A549 (cell line): ENCODE results near the gene SLC9A3.

Source experiments
- CHD2 ChIP-seq: fragments of 150-350 bp; IDR thresholded peaks from 2 replicates; pipeline ENCODE4 v1.6.1; 2014; ENCODE audit warnings: low read length; ENCODE audit not compliant: partially characterized antibody
- EP300 ChIP-seq, 2 experiments: fragments of >200 bp; sonication (Bioruptor Twin); formaldehyde crosslinking; IDR thresholded peaks; 2 replicates in 1 of 2; 3 replicates in 1 of 2; pipeline ENCODE4 v1.6.1; 2016 to 2017
- HDAC2 ChIP-seq: fragments of 200-600 bp; sonication (generic); IDR thresholded peaks from 2 replicates; pipeline ENCODE4 v1.6.1; 2016
- JUN ChIP-seq, 2 experiments: fragments of >200 bp; sonication (Bioruptor Twin); formaldehyde crosslinking; IDR thresholded peaks; 2 replicates in 1 of 2; 3 replicates in 1 of 2; pipeline ENCODE4 v1.6.1; 2016 to 2017
- NR3C1 ChIP-seq: fragments of >200 bp; sonication (Bioruptor Twin); formaldehyde crosslinking; IDR thresholded peaks from 3 replicates; pipeline ENCODE4 v1.6.1; 2017
- PHF8 ChIP-seq: fragments of 200-600 bp; sonication (generic); IDR thresholded peaks from 2 replicates; pipeline ENCODE4 v1.6.1; 2016; ENCODE audit warnings: low read depth, mild to moderate bottlenecking, antibody characterized with exemption, moderate library complexity, borderline replicate concordance
- POLR2A ChIP-seq: IDR thresholded peaks from 2 replicates; pipeline ENCODE4 v1.6.1; 2012; ENCODE audit warnings: mild to moderate bottlenecking, low read length
- RAD21 ChIP-seq, 2 experiments: fragments of >200 bp in 1 of 2; sonication (Bioruptor Twin) in 1 of 2; formaldehyde crosslinking in 1 of 2; IDR thresholded peaks in 1 of 2; conservative IDR thresholded peaks in 1 of 2; 2 replicates in 1 of 2; 3 replicates in 1 of 2; pipeline ENCODE4 v1.6.1; 2012 to 2018; ENCODE audit warnings: inconsistent platforms in 1 of 2
- TP53 ChIP-seq: fragments of 250-450 bp; sonication (Bioruptor Pico); IDR thresholded peaks from 2 replicates; pipeline ENCODE4 v1.5.0; 2021; ENCODE audit warnings: mild to moderate bottlenecking, moderate library complexity
- TF ChIP-seq, protein P1 (sequence below): fragments of 200-600 bp; sonication (generic); IDR thresholded peaks from 2 replicates; pipeline ENCODE4 v1.6.1; 2016; ENCODE audit warnings: antibody characterized with exemption, mild to moderate bottlenecking, moderate library complexity
- TF ChIP-seq, protein P2 (sequence below): fragments of >200 bp; sonication (Bioruptor Twin); formaldehyde crosslinking; IDR thresholded peaks from 3 replicates; pipeline ENCODE4 v1.5.1; 2016

DNA sequence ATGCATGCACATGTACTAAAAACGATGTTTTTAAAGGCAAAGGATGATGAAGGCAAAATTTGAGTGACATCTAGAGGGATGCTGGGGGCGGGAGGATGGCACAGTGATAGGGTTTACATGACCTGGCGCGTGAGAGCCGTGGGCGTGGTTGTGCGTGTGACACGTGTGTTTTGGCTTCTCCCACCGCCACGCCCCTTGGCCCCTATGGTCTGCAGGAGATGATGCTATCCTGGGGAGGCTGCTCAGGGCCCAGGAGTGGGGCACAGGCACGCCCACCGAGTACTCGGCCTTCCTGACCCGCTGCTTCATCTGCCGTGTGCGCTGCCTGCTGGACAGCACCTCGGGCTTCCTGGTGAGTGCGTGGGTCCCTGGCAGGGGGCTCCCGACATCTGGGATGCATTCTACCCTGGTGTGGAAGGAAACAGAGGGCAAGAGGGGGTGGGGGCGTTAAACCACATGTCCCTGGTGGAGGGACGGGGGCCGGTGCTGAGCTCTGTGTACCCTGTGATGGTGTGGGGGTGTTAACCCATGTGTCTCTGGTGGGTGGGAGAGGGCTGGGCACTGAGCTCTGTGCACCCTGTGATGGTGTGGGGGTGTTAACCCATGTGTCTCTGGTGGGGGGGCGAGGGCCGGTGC lies 100.5 kb downstream of the SLC9A3 start:
- TF ChIP-seq, protein P1, sequence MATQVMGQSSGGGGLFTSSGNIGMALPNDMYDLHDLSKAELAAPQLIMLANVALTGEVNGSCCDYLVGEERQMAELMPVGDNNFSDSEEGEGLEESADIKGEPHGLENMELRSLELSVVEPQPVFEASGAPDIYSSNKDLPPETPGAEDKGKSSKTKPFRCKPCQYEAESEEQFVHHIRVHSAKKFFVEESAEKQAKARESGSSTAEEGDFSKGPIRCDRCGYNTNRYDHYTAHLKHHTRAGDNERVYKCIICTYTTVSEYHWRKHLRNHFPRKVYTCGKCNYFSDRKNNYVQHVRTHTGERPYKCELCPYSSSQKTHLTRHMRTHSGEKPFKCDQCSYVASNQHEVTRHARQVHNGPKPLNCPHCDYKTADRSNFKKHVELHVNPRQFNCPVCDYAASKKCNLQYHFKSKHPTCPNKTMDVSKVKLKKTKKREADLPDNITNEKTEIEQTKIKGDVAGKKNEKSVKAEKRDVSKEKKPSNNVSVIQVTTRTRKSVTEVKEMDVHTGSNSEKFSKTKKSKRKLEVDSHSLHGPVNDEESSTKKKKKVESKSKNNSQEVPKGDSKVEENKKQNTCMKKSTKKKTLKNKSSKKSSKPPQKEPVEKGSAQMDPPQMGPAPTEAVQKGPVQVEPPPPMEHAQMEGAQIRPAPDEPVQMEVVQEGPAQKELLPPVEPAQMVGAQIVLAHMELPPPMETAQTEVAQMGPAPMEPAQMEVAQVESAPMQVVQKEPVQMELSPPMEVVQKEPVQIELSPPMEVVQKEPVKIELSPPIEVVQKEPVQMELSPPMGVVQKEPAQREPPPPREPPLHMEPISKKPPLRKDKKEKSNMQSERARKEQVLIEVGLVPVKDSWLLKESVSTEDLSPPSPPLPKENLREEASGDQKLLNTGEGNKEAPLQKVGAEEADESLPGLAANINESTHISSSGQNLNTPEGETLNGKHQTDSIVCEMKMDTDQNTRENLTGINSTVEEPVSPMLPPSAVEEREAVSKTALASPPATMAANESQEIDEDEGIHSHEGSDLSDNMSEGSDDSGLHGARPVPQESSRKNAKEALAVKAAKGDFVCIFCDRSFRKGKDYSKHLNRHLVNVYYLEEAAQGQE = no peak
- TF ChIP-seq, protein P2, sequence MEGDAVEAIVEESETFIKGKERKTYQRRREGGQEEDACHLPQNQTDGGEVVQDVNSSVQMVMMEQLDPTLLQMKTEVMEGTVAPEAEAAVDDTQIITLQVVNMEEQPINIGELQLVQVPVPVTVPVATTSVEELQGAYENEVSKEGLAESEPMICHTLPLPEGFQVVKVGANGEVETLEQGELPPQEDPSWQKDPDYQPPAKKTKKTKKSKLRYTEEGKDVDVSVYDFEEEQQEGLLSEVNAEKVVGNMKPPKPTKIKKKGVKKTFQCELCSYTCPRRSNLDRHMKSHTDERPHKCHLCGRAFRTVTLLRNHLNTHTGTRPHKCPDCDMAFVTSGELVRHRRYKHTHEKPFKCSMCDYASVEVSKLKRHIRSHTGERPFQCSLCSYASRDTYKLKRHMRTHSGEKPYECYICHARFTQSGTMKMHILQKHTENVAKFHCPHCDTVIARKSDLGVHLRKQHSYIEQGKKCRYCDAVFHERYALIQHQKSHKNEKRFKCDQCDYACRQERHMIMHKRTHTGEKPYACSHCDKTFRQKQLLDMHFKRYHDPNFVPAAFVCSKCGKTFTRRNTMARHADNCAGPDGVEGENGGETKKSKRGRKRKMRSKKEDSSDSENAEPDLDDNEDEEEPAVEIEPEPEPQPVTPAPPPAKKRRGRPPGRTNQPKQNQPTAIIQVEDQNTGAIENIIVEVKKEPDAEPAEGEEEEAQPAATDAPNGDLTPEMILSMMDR = no peak
- TF ChIP-seq POLR2A = no peak
- TF ChIP-seq JUN (IDR thresholded peaks at IDR 0.05) = no peak
- no peak for TF ChIP-seq PHF8
- no peak for TF ChIP-seq NR3C1
- no peak for TF ChIP-seq CHD2
- TF ChIP-seq TP53 (CRISPR knock-in tag) = no peak
- no peak for TF ChIP-seq EP300 (IDR thresholded peaks at IDR 0.05)
- TF ChIP-seq HDAC2 = no peak
- TF ChIP-seq RAD21 (conservative IDR thresholded peaks at IDR 0.05 in 1 of 2, IDR thresholded peaks at IDR 0.05 in 1 of 2) = no peak
